Mesothelial cell of epicardium (in vitro differentiated cells): ENCODE results near the gene MFSD6. TPM values are rescaled to one million over a fixed set of nuclear protein-coding genes. Genes with fewer than 3 reads are reported as not detected.

Source experiments
- DNase-seq, 2 experiments: peaks; one replicate each; pipeline ENCODE4 v3.0.0; 2021; ENCODE audit warnings: low spot score in 2 of 2; ENCODE audit not compliant: unreplicated experiment in 2 of 2
- H3K27ac Mint-ChIP-seq: 2 replicates; pipeline ENCODE4 v1.8.0; 2021; ENCODE audit warnings: mixed read lengths
- H3K27me3 Mint-ChIP-seq: 2 replicates; pipeline ENCODE4 v1.8.0; 2021; ENCODE audit warnings: low read depth, mixed read lengths
- H3K36me3 Mint-ChIP-seq: 2 replicates; pipeline ENCODE4 v1.8.0; 2021; ENCODE audit warnings: mixed read lengths
- H3K4me1 Mint-ChIP-seq: 2 replicates; pipeline ENCODE4 v1.8.0; 2021; ENCODE audit warnings: mixed read lengths
- H3K4me3 Mint-ChIP-seq: 2 replicates; pipeline ENCODE4 v1.8.0; 2021; ENCODE audit warnings: mild to moderate bottlenecking, moderate library complexity, mixed read lengths
- H3K9me3 Mint-ChIP-seq: 2 replicates; pipeline ENCODE4 v1.8.0; 2021; ENCODE audit warnings: mixed read lengths
- CTCF ChIP-seq: fragments of 200-600 bp; sonication (generic); IDR thresholded peaks from one replicate; pipeline ENCODE4 v1.5.0; 2021; ENCODE audit warnings: antibody characterized with exemption; ENCODE audit not compliant: unreplicated experiment
- total RNA-seq: library from RNA; stranded (reverse); gene quantifications from 3 replicates; pipeline ENCODE4 v1.2.1, GENCODE V29; 2021

Gene MFSD6
- total RNA-seq, 1 donor from 2014 or later = 11.7 TPM

- no peak for TF ChIP-seq CTCF
- Mint-ChIP-seq H3K4me1 (no peaks in the 10 kb centered on the region), H3K27ac (no peak overlapping the region), H3K36me3 (no peaks in the 10 kb centered on the region), H3K4me3 (no peak overlapping the region), H3K9me3 (no peaks in the 10 kb centered on the region), H3K27me3 (peaks cover 18% of the 10 kb centered on the region)
- no peak for DNase-seq
Observed at GRCh38 chr2:190387422-190387821, 20.7 kb upstream of the MFSD6 start.

GRCh38 chr2:190396271-190396670, 11.9 kb upstream of the MFSD6 start:
- TF ChIP-seq CTCF = no peak
- DNase-seq = no peak
- Mint-ChIP-seq H3K36me3 (no peaks in the 10 kb centered on the region), H3K27me3 (peaks cover 30% of the 10 kb centered on the region), H3K4me3 (no peak overlapping the region), H3K4me1 (no peaks in the 10 kb centered on the region), H3K9me3 (no peaks in the 10 kb centered on the region), H3K27ac (no peak overlapping the region)

GRCh38 chr2:190402986-190403603, 5.1 kb upstream of the MFSD6 start:
- no peak for TF ChIP-seq CTCF
- H3K36me3 Mint-ChIP-seq = no peaks in the 10 kb centered on the region
- peaks cover 4% of the 10 kb centered on the region for H3K27me3 Mint-ChIP-seq
- no peak overlapping the region for H3K4me3 Mint-ChIP-seq
- H3K27ac Mint-ChIP-seq = no peak overlapping the region
- DNase-seq = no peak
- H3K9me3 Mint-ChIP-seq = no peaks in the 10 kb centered on the region
- H3K4me1 Mint-ChIP-seq = peaks cover 3% of the 10 kb centered on the region

GRCh38 chr2:190404487-190404886, 3.7 kb upstream of the MFSD6 start:
- Mint-ChIP-seq H3K4me3 (no peak overlapping the region), H3K4me1 (peaks cover 7% of the 10 kb centered on the region), H3K27me3 (peaks cover 12% of the 10 kb centered on the region), H3K36me3 (no peaks in the 10 kb centered on the region), H3K9me3 (no peaks in the 10 kb centered on the region), H3K27ac (no peak overlapping the region)
- no peak for DNase-seq
- no peak for TF ChIP-seq CTCF

- no peak overlapping the region for H3K4me3 Mint-ChIP-seq
- DNase-seq = no peak
- H3K27ac Mint-ChIP-seq = no peak overlapping the region
- H3K36me3 Mint-ChIP-seq = no peaks in the 10 kb centered on the region
- peaks cover 7% of the 10 kb centered on the region for H3K4me1 Mint-ChIP-seq
- H3K27me3 Mint-ChIP-seq = peaks cover 18% of the 10 kb centered on the region
- no peak for TF ChIP-seq CTCF
- H3K9me3 Mint-ChIP-seq = no peaks in the 10 kb centered on the region
Observed at GRCh38 chr2:190405070-190405469, 3.1 kb upstream of the MFSD6 start.

- no peak for TF ChIP-seq CTCF
Observed at GRCh38 chr2:190405995-190406394, 2.2 kb upstream of the MFSD6 start.

More at GRCh38 chr2:190405995-190406394, 2.2 kb upstream of the MFSD6 start:
- H3K4me3 Mint-ChIP-seq = no peak overlapping the region
- no peak for DNase-seq
- peaks cover 19% of the 10 kb centered on the region for H3K27me3 Mint-ChIP-seq
- peaks cover 7% of the 10 kb centered on the region for H3K4me1 Mint-ChIP-seq
- no peaks in the 10 kb centered on the region for H3K36me3 Mint-ChIP-seq
- H3K9me3 Mint-ChIP-seq = no peaks in the 10 kb centered on the region
- no peak overlapping the region for H3K27ac Mint-ChIP-seq
